GM10847 (cell line): ENCODE data around the gene ZCCHC17.

Experiments
- POLR2A ChIP-seq: IDR thresholded peaks from 2 replicates; pipeline ENCODE4 v1.6.1; 2011; ENCODE audit not compliant: insufficient read length; ENCODE audit errors: extremely low read depth

The ZCCHC17 gene

GRCh38 chr1:31376375-31377134 lies 79.7 kb downstream of the ZCCHC17 start:
- no peak for TF ChIP-seq POLR2A

DNA sequence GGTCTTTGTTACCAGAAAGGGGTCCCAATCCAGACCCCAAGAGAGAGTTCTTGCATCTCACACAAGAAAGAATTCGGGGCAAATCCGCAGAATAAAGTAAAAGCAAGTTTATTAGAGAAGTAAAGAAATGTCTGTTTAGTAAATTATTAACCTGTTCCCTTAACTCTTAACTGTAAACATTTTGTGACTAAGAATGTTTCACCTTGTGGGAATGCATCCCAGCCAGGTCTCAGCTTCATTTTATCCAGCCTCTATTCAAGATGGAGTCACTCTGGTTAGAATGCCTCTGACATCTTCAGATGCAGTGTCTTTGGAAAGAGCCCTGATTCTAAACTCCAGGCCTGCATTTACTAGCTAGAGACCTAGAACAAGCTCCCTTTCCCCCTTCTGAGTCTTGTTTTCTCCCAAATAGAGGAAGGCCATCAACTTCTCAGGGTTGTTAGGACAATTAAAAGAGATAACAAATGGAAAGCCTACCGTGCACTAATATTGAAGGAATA lies 80.6 kb downstream of the ZCCHC17 start:
- TF ChIP-seq POLR2A = no peak

DNA sequence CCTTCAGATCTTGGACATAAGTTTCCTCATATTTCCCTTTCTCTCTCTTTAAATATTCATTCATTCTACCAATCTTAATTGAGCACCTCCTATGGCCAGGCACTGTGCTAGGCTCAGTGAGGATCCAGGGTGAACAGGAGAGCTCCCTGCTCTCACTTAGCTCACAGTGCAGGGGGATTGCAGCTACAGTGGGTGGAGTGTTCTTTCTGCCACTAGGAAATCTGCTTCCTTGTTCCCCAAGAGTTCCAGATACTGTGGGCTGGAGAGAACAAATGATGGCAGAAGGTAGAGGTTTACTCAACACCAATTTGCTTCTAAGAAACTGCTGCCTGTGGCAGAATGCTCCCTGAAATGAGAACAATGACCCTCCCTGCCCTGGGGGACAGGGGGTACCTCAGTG lies 81.2 kb downstream of the ZCCHC17 start:
- no peak for TF ChIP-seq POLR2A

- no peak for TF ChIP-seq POLR2A
These were observed 83.3 kb downstream of the ZCCHC17 start for GRCh38 chr1:31380181-31380580.

DNA sequence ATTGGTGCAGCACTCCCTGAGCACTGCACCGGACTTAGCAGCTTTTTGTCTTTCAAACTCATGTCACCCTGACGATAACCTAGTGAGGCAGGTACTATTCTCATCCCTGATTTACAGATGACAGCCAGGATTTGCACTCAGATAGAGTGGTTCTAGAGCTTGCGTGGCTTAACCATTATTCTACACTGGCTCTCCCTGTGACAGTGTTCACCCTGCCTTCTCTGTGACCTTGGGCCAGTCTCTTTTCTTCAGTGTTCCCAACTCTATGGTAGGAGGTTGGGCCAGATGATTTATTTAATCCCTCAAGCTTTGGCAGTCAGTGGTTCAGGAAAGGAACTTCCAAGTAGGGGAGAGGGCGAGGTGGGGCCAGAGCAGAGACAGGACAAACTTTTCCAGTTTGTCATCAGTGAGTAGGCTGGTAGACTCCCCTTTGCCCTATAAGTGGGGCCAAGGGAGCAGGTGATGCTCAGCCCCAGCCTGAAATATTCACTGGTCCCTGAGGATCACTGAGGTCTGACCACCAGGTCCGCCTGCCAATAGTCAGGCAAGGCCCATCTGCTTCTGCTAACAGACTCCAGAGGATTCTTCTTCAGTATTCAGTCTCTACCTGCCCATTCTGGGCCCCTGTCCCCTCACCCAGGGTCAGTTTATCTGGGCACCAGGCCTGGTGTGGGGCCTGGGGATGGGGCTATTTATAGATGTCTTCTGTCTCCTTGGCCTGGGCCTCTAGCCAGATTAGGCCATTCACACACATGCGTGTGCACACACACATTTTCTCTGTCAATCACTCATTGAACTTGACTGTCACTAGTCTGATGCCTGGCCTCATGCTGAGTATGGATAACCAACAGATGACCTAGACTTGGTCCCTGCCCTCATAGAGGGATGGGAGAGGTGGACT lies 84.8 kb downstream of the ZCCHC17 start:
- TF ChIP-seq POLR2A = no peak

DNA sequence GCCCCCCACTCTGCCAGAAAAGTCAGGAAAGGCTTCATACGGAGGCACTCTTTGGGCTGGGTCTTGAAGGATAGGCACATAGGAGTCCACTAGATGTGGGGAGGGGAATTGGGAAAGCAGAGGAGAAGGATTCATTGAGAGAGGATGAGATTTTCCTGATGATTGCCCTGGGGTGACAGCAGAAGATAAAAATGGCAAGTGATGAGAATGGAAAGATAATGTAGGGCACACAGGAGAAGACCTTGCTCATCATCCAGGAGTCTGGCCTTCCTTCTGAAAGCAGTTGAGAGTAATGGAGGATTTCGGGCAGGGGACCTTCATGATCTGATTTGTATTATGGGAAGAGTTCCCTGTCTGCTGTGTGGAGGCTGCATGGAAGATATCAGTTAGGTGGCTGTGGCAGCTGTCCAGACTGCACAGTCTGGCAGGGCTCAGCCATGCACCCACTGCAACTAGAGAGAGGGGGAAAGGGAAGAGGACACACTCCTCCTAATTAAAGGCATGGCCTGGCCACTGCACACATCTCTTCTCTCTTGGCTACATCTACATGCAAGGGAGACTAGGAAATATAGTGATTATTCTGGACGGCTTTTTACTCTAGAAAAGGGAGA lies 85.7 kb downstream of the ZCCHC17 start:
- TF ChIP-seq POLR2A = no peak

GRCh38 chr1:31383967-31384366 lies 87.1 kb downstream of the ZCCHC17 start:
- TF ChIP-seq POLR2A = no peak

- no peak for TF ChIP-seq POLR2A
These were observed 90.8 kb downstream of the ZCCHC17 start for GRCh38 chr1:31387612-31388011.

GRCh38 chr1:31389616-31390015 lies 92.8 kb downstream of the ZCCHC17 start:
- no peak for TF ChIP-seq POLR2A

- no peak for TF ChIP-seq POLR2A
These were observed 93.2 kb downstream of the ZCCHC17 start for GRCh38 chr1:31390071-31390470.

DNA sequence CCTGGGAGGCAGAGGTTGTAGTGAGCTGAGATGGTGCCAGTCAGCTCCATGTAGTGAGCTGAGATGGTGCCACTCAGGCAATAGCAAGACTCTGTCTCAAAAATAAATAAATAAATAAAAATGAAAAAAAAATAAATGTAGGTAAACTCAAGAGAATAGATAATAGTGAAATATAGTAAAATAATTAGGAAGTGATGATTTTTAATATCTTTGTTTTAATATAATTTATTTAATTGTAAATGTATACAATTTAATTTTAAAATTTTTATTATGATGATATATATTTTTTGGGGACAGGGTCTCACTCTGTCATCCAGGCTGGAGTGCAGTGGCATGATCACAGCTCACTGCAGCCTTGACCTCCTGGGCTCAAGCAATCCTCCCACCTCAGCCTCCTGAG lies 96.6 kb downstream of the ZCCHC17 start:
- no peak for TF ChIP-seq POLR2A

GRCh38 chr1:31394584-31395193 lies 97.9 kb downstream of the ZCCHC17 start:
- no peak for TF ChIP-seq POLR2A

DNA sequence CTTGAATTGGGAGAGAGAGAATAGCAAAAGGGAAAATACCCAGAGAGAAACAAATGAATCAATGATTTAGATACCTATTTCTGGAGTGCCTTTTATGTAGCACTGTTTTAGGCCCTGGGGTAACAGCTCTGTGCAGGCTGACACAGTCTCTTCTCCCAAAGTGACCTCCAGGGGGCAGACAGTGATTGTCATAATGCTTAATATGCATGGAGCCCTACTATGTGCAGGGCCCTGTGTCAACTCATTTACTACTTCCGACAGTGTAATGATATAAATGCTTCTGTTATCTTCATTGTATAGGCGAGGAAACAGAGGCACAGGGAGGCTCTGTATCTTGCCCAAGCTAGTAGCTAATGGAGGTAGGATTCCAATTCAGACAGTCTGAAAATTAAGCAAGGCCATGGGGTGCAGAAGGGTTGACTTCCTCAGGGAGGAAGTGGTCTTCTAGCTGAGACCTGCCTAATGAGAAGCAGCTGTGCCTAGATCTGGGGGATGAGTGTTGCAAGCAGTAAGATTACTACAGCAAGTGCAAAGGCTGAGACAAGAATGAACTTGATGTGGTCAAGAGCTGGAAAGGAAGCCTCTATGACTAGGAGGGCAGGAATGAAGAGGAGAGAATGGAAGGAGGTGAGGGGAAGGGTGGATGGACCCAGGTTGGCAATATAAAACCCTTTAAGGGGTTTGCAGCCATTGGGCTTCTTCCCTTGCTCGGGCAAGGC lies 100.0 kb downstream of the ZCCHC17 start:
- TF ChIP-seq POLR2A = no peak

DNA sequence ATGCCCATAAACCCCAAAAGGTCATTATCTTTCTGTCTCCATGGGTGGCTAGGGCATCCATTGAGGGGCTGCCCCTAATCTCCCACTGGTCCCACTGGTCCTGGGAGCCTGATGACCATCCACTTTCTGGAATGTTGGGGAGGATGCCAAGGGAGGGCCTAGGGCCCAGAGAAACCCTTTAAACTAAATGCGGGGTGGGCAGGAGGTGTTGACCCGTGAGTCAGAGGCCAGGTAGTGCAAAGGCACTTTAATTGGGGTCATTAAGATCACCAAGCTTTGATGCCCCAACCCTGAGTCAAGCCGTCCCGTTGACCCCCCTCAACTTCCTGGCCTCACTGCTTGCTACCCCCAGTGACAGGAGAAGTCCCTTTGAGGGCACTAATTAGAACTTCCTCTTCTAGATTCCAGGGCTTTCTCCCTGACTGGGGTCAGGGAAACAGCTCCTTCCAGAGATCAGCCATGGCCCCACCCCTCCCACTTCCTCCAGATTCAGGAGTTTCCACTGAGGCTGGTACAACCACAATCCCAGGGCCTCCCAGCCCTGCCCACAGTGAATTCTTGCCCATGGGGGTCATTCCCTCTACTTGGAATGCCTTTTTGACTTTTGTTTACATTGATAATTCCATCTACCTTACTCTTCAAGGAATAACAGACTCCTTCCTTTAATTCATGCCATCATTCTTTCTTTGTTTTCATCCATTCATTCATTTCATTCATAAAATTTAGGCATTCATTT lies 100.7 kb downstream of the ZCCHC17 start:
- TF ChIP-seq POLR2A = no peak
